MM.1S (cell line): Measurements from ENCODE around the gene MAPRE3.

ENCODE experiments used
- EZH2 ChIP-seq: fragments of 300-600 bp; sonication (generic); optimal IDR thresholded peaks from 2 replicates; pipeline ENCODE3; 2017; ENCODE audit warnings: low read depth, mild to moderate bottlenecking, antibody characterized with exemption, low read length, mixed read lengths
- EZH2phosphoT487 ChIP-seq: fragments of 300-600 bp; sonication (generic); IDR thresholded peaks from 2 replicates; pipeline ENCODE4 v1.6.1; 2018; ENCODE audit warnings: antibody characterized with exemption, low read length
- TF ChIP-seq, protein P1 (sequence below): fragments of 300-600 bp; sonication (generic); IDR thresholded peaks from 2 replicates; pipeline ENCODE4 v1.5.1; 2016; ENCODE audit warnings: antibody characterized with exemption, low read length, mixed read lengths

DNA sequence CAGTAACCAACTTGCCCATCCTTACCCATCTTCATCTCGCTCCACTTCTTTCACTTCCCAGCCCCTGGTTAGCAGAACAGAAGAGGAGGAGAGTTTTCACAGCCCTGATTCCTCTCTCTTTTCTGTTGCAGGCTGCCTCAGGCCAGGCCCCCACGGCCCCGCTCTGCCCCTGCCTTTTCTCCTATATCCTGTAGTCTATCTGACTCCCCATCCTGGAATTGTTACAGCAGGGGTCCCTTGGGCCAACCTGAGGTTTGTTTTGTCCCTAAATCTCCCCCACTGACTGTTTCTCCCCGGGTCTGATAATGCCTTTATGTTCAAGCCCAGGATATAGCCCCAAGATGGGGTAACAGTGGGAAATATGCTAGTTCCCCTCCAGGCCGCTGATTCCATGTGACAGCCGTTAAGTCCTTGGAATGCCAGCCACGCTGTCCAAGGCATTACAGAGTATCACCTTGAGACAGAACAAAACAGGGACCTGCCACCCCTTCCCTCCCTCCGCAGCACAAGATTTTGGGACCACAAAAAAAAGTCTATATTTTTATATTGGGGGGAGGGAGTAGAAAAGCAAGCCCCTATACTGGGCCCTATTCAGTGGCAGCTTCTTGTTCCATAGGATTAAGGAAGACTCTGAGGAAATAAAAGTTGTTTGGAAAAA lies 99.7 kb downstream of the MAPRE3 start:
- TF ChIP-seq, protein P1, sequence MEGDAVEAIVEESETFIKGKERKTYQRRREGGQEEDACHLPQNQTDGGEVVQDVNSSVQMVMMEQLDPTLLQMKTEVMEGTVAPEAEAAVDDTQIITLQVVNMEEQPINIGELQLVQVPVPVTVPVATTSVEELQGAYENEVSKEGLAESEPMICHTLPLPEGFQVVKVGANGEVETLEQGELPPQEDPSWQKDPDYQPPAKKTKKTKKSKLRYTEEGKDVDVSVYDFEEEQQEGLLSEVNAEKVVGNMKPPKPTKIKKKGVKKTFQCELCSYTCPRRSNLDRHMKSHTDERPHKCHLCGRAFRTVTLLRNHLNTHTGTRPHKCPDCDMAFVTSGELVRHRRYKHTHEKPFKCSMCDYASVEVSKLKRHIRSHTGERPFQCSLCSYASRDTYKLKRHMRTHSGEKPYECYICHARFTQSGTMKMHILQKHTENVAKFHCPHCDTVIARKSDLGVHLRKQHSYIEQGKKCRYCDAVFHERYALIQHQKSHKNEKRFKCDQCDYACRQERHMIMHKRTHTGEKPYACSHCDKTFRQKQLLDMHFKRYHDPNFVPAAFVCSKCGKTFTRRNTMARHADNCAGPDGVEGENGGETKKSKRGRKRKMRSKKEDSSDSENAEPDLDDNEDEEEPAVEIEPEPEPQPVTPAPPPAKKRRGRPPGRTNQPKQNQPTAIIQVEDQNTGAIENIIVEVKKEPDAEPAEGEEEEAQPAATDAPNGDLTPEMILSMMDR, result no peak
- no peak for TF ChIP-seq EZH2phosphoT487
- TF ChIP-seq EZH2, result no peak
